Duodenal mucosa (tissue), 2 donors: ENCODE data around the gene MSI2.

Experiments
- H3K27ac ChIP-seq: one replicate; pipeline ENCODE4 v1.7.0; 2013; ENCODE audit warnings: low read depth, low read length
- H3K27me3 ChIP-seq, 2 donors: one replicate each; pipeline ENCODE4 v1.7.0; 2013; ENCODE audit warnings: low read length in 2 of 2, control low read depth in 1 of 2; ENCODE audit not compliant: insufficient read depth in 2 of 2, control insufficient read depth in 1 of 2
- H3K36me3 ChIP-seq, 2 donors: one replicate each; pipeline ENCODE4 v1.7.0; 2013; ENCODE audit warnings: low read length in 2 of 2, control low read depth in 1 of 2; ENCODE audit not compliant: insufficient read depth in 2 of 2, control insufficient read depth in 1 of 2
- H3K4me1 ChIP-seq, 2 donors: one replicate each; pipeline ENCODE4 v1.7.0; 2013; ENCODE audit warnings: low read length in 2 of 2, control low read depth in 1 of 2; ENCODE audit not compliant: insufficient read depth in 2 of 2, control insufficient read depth in 1 of 2
- H3K4me3 ChIP-seq, 2 donors: one replicate each; pipeline ENCODE4 v1.7.0; 2013; ENCODE audit warnings: low read length in 2 of 2, low read depth in 1 of 2
- H3K9ac ChIP-seq, 2 donors: one replicate each; pipeline ENCODE4 v1.7.0; 2013; ENCODE audit warnings: low read length in 2 of 2, low read depth in 1 of 2
- H3K9me3 ChIP-seq, 2 donors: one replicate each; pipeline ENCODE4 v1.7.0; 2013; ENCODE audit warnings: low read length in 2 of 2, control low read depth in 1 of 2; ENCODE audit not compliant: control insufficient read depth in 1 of 2

The MSI2 gene

GRCh38 chr17:57699751-57700219 lies 443.5 kb downstream of the MSI2 start:
- Histone ChIP-seq H3K36me3 (no peaks in the 10 kb centered on the region), H3K9ac (no peak overlapping the region), H3K27me3 (no peaks in the 10 kb centered on the region), H3K4me3 (no peak overlapping the region), H3K4me1 (peaks cover 0 to 9% of the 10 kb centered on the region in 2 donors), H3K27ac (no peak overlapping the region), H3K9me3 (no peaks in the 10 kb centered on the region)

- no peak overlapping the region for H3K9ac ChIP-seq
- H3K27me3 ChIP-seq = peaks cover 0 to 3% of the 10 kb centered on the region in 2 donors
- H3K36me3 ChIP-seq = no peaks in the 10 kb centered on the region
- H3K27ac ChIP-seq = no peak overlapping the region
- peaks cover 0 to 9% of the 10 kb centered on the region in 2 donors for H3K4me1 ChIP-seq
- no peaks in the 10 kb centered on the region for H3K9me3 ChIP-seq
- H3K4me3 ChIP-seq = no peak overlapping the region
Observed at GRCh38 chr17:57701124-57701523, 444.8 kb downstream of the MSI2 start.

- H3K27me3 ChIP-seq = peaks cover 0 to 7% of the 10 kb centered on the region in 2 donors
- no peaks in the 10 kb centered on the region for H3K36me3 ChIP-seq
- no peak overlapping the region for H3K4me3 ChIP-seq
- H3K9me3 ChIP-seq = no peaks in the 10 kb centered on the region
- no peak overlapping the region for H3K27ac ChIP-seq
- no peak overlapping the region for H3K9ac ChIP-seq
- peaks cover 0 to 4% of the 10 kb centered on the region in 2 donors for H3K4me1 ChIP-seq
Observed at GRCh38 chr17:57703273-57703672, 446.9 kb downstream of the MSI2 start.

GRCh38 chr17:57704448-57704847 lies 448.1 kb downstream of the MSI2 start:
- H3K36me3 ChIP-seq = no peaks in the 10 kb centered on the region
- no peaks in the 10 kb centered on the region for H3K4me1 ChIP-seq
- peaks cover 0 to 7% of the 10 kb centered on the region in 2 donors for H3K27me3 ChIP-seq
- no peak overlapping the region for H3K4me3 ChIP-seq
- H3K9ac ChIP-seq = no peak overlapping the region
- no peak overlapping the region for H3K27ac ChIP-seq
- H3K9me3 ChIP-seq = no peaks in the 10 kb centered on the region

- Histone ChIP-seq H3K9me3 (no peaks in the 10 kb centered on the region), H3K36me3 (no peaks in the 10 kb centered on the region), H3K27me3 (peaks cover 0 to 7% of the 10 kb centered on the region in 2 donors), H3K9ac (no peak overlapping the region), H3K27ac (no peak overlapping the region), H3K4me1 (no peaks in the 10 kb centered on the region), H3K4me3 (no peak overlapping the region)
Observed at GRCh38 chr17:57705921-57706695, 449.8 kb downstream of the MSI2 start.

GRCh38 chr17:57706761-57707160 lies 450.4 kb downstream of the MSI2 start:
- Histone ChIP-seq H3K4me1 (no peaks in the 10 kb centered on the region), H3K27me3 (peaks cover 0 to 7% of the 10 kb centered on the region in 2 donors), H3K36me3 (no peaks in the 10 kb centered on the region), H3K9ac (no peak overlapping the region), H3K27ac (no peak overlapping the region), H3K4me3 (no peak overlapping the region), H3K9me3 (no peaks in the 10 kb centered on the region)

- H3K4me1 ChIP-seq = no peaks in the 10 kb centered on the region
Observed at GRCh38 chr17:57707892-57708291, 451.6 kb downstream of the MSI2 start.

GRCh38 chr17:57708410-57708809 lies 452.1 kb downstream of the MSI2 start:
- Histone ChIP-seq H3K9me3 (no peaks in the 10 kb centered on the region), H3K27me3 (peaks cover 1 to 7% of the 10 kb centered on the region in 2 donors), H3K4me1 (no peaks in the 10 kb centered on the region), H3K4me3 (no peak overlapping the region), H3K36me3 (no peaks in the 10 kb centered on the region), H3K9ac (no peak overlapping the region), H3K27ac (no peak overlapping the region)

More at GRCh38 chr17:57707892-57708291, 451.6 kb downstream of the MSI2 start:
- Histone ChIP-seq H3K9ac (no peak overlapping the region), H3K9me3 (no peaks in the 10 kb centered on the region), H3K27ac (no peak overlapping the region), H3K27me3 (peaks cover 0 to 7% of the 10 kb centered on the region in 2 donors), H3K36me3 (no peaks in the 10 kb centered on the region), H3K4me3 (no peak overlapping the region)

GRCh38 chr17:57713140-57713539 lies 456.8 kb downstream of the MSI2 start:
- Histone ChIP-seq H3K36me3 (no peaks in the 10 kb centered on the region), H3K27ac (no peak overlapping the region), H3K9ac (no peak overlapping the region), H3K27me3 (peaks cover 0 to 12% of the 10 kb centered on the region in 2 donors), H3K9me3 (no peaks in the 10 kb centered on the region), H3K4me3 (no peak overlapping the region), H3K4me1 (no peaks in the 10 kb centered on the region)

GRCh38 chr17:57714665-57715180 lies 458.4 kb downstream of the MSI2 start:
- H3K27me3 ChIP-seq = peaks cover 0 to 12% of the 10 kb centered on the region in 2 donors
- no peak overlapping the region for H3K27ac ChIP-seq
- no peaks in the 10 kb centered on the region for H3K9me3 ChIP-seq
- H3K4me1 ChIP-seq = no peaks in the 10 kb centered on the region
- no peak overlapping the region for H3K9ac ChIP-seq
- no peaks in the 10 kb centered on the region for H3K36me3 ChIP-seq
- no peak overlapping the region for H3K4me3 ChIP-seq
